ENCODE results near the gene SYNPO2.

GRCh38 chr4:119081943-119082342 lies 193.3 kb downstream of the SYNPO2 start:
- TF ChIP-seq CTCF (conservative IDR thresholded peaks at IDR 0.05 in 1 of 2, IDR thresholded peaks at IDR 0.05 in 1 of 2; ENCODE audit: extremely low read depth in 1 of 2, insufficient read depth in 1 of 2, low read depth in 1 of 2, low read length in 2 of 2) (no peak), EZH2 (IDR thresholded peaks at IDR 0.05; ENCODE audit: borderline replicate concordance, low read length) (no peak)

All from mammary epithelial cell (primary cell).